ENCODE results near the gene PCDHGA5. TPM values are rescaled to one million over a fixed set of nuclear protein-coding genes. Genes with fewer than 3 reads are reported as not detected.
"Not testable (repeated sequence)": the region's sequence is repeated elsewhere in the genome, so short reads cannot be mapped to it uniquely, and the experiment has no call there.

Gene PCDHGA5
- total RNA-seq, result 2.8 TPM
- long read RNA-seq, result 0 reads

DNA sequence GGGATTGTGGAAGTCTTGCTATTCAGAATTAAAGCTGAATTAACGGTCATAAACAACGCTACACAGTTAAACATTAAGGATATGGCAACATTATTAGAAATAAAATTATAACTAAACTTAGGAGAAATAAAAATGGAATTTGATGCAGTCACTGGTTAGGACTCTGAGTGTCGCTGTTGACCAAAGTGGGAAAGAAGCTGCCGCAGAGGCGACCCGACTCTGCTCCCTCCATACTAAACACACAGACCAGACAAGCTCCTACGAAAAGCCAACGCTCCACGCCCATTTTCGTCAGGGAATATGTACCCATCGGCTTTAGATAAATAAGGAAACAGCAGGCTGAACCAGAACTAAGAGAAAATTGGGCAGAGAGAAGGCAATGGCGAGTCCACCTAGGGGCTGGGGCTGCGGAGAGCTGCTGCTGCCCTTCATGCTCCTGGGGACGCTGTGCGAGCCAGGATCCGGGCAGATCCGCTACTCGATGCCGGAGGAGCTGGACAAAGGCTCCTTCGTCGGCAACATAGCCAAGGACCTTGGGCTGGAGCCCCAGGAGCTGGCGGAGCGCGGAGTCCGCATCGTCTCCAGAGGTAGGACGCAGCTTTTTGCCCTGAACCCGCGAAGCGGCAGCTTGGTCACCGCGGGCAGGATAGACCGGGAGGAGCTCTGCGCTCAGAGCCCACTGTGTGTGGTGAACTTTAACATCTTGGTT, at the start of gene PCDHGA5:
Gene PCDHGA5, plus strand, starts transcription at position 211 of the 709 bp plus-strand sequence. Its CDS starts 169 bp downstream, at position 380.
- H3K27ac ChIP-seq, result no peak within 1 kb of the TSS
- intact Hi-C loops (cut with DNase I), result no loop called here
- H3K9me3 ChIP-seq, result peaks cover 79% of the 10 kb centered on the region
- no peaks in the 10 kb centered on the region for H3K36me3 ChIP-seq
- H3K4me3 ChIP-seq, result peak within 1 kb of the TSS; percentile 28
- peaks cover 49% of the 10 kb centered on the region for H3K27me3 ChIP-seq (ENCODE audit: low read depth)
- TF ChIP-seq, protein P1, sequence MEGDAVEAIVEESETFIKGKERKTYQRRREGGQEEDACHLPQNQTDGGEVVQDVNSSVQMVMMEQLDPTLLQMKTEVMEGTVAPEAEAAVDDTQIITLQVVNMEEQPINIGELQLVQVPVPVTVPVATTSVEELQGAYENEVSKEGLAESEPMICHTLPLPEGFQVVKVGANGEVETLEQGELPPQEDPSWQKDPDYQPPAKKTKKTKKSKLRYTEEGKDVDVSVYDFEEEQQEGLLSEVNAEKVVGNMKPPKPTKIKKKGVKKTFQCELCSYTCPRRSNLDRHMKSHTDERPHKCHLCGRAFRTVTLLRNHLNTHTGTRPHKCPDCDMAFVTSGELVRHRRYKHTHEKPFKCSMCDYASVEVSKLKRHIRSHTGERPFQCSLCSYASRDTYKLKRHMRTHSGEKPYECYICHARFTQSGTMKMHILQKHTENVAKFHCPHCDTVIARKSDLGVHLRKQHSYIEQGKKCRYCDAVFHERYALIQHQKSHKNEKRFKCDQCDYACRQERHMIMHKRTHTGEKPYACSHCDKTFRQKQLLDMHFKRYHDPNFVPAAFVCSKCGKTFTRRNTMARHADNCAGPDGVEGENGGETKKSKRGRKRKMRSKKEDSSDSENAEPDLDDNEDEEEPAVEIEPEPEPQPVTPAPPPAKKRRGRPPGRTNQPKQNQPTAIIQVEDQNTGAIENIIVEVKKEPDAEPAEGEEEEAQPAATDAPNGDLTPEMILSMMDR (IDR thresholded peaks at IDR 0.05), result no peak
- DNase-seq (no peak), ATAC-seq (no peak)
- no peaks in the 10 kb centered on the region for H3K4me1 ChIP-seq

DNA sequence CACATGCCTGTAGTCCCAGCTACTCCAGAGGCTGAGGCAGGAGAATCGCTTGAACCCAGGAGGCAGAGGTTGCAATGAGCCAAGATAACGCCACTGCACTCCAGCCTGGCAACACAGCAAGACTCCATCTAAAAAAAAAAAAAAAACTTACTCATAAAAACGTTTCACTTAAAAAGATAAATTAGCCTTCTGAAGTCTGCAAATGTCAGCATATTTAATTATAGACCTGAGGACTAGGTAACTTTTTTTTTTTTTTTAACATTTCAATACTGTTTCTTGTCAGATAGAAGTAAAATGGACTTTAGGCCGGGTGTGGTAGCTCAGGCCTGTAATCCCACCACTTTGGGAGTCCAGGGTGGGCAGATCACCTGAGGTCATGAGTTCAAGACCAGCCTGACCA, 47.0 kb upstream of the PCDHGA5 start:
- H3K4me1 ChIP-seq, ATAC-seq, DNase-seq: not testable (repeated sequence)

DNA sequence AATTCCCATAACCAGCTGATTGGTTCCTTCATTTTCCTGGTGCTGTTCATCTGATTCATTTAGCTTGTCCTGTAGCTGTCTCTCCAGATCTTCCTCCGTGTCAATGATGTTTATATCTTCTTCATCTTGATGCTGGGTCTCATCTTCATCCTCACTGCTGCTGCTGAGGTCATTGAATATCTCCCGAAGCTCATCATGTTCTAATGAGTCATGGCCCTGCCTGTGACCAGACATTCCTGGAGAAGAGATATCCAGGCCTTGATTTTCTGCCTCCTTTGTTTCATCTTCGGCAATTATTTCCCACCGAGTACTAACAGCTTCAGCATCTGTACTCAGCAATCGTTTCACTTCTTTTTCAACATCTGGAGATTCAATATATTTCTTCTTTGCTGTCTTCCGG, 44.8 kb upstream of the PCDHGA5 start:
- DNase-seq (no peak), ATAC-seq (no peak)
- peak overlapping the region; percentile 82 for H3K4me3 ChIP-seq
- intact Hi-C loops (cut with DNase I), result no loop called here
- no peaks in the 10 kb centered on the region for H3K36me3 ChIP-seq
- no peak overlapping the region for H3K27ac ChIP-seq
- H3K4me1 ChIP-seq, result no peaks in the 10 kb centered on the region
- peaks cover 78% of the 10 kb centered on the region for H3K9me3 ChIP-seq
- no peaks in the 10 kb centered on the region for H3K27me3 ChIP-seq (ENCODE audit: low read depth)
- TF ChIP-seq, protein P1 (IDR thresholded peaks at IDR 0.05), result no peak

More for the DNA sequence above, 47.0 kb upstream of the PCDHGA5 start:
- H3K9me3 ChIP-seq, result peaks cover 90% of the 10 kb centered on the region
- H3K4me3 ChIP-seq; H3K36me3 ChIP-seq; intact Hi-C loops (cut with DNase I); H3K27ac ChIP-seq; H3K27me3 ChIP-seq (ENCODE audit: low read depth): not testable (repeated sequence)

DNA sequence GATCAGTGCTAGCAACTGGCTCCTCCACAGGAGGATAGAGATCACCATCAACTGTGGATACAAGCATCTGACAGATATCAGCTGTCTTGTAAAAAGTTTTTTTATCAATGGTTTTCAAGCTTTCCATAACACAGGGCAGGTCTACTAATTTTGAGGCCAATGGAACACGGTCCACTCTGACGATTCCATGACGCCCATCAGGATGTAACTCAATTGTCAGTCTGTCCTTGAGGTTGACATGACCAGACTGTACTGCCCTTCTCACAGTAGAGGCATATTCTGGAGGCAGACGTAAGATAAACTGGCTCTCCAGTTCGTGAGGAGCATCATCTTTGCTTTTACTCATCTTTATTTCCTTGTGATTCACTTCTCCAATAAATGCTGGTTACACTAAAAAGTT, 44.3 kb upstream of the PCDHGA5 start:
- intact Hi-C loops (cut with DNase I), result no loop called here
- H3K27ac ChIP-seq, result no peak overlapping the region

DNA sequence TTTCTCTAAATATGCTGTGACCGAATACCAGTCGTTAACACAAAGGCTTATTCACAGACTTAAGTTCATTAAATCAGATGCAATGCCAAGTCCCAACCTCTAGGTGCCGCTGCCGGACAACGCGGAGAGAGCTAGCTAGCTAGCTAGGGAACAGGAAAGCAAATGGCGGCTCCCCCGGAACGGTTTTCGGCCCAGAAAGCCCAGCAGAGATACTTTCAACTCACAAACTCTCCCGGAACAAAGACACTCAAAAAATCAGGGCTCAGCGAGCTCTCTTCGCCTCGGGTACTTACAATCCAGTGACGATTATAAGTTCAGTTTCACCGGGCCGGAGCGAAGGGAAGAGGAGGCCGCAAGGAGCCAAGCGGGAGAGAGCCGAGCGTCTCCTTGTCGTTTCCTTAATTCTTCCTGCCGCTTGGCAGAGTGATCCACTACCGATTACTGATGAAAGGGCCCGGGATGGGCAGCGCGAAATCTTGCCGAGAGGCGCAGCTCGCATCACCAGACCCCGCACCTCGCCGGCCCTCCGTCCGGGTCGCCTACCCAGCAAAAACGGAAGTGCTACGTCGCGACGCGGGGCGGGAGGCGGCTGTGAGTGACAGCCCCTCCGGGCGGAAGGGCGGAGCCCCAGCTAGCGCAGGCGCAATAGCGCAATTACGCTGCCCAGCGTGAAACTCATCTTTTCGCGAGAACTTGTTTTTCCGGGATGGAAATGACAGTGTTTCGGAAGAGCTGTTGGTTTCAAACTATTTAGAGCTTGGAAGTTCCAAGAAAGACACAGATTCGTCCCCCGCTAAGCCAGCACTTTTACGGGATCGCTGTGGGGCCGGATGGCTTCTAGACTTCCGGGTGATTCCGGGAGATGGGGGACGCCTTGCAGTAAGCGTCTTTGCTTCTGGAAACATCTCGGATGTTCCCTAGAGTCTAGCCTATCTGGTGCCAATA, 43.5 kb upstream of the PCDHGA5 start, which contains the start of gene TAF7:
Gene TAF7, minus strand, starts transcription at position 560 of the 945 bp plus-strand sequence. CDS start 740 bp downstream, outside the sequence.
- ATAC-seq (peak; percentile 99 to 100), DNase-seq (peak; percentile 94)
- H3K9me3 ChIP-seq, result peaks cover 69% of the 10 kb centered on the region
- H3K4me1 ChIP-seq, result no peaks in the 10 kb centered on the region
- no peaks in the 10 kb centered on the region for H3K36me3 ChIP-seq
- H3K27ac ChIP-seq, result peak within 1 kb of the TSS; percentile 98
- TF ChIP-seq, protein P1 (IDR thresholded peaks at IDR 0.05), result peak; percentile 83
- no peaks in the 10 kb centered on the region for H3K27me3 ChIP-seq (ENCODE audit: low read depth)
- peak within 1 kb of the TSS; percentile 82 for H3K4me3 ChIP-seq
- intact Hi-C loops (cut with DNase I), result no loop called here

More for the DNA sequence above, 44.3 kb upstream of the PCDHGA5 start:
- Histone ChIP-seq H3K36me3 (no peaks in the 10 kb centered on the region), H3K4me3 (peak overlapping the region; percentile 82), H3K9me3 (peaks cover 73% of the 10 kb centered on the region), H3K4me1 (no peaks in the 10 kb centered on the region), H3K27me3 (ENCODE audit: low read depth) (no peaks in the 10 kb centered on the region)
- DNase-seq (no peak), ATAC-seq (no peak)
- TF ChIP-seq, protein P1 (IDR thresholded peaks at IDR 0.05), result no peak
